Measurements from ENCODE around the gene AGBL1.

- TF ChIP-seq CTCF (conservative IDR thresholded peaks at IDR 0.05; ENCODE audit: low read depth, low read length) (no peak), EZH2 (IDR thresholded peaks at IDR 0.05; ENCODE audit: borderline replicate concordance, low read depth, low read length, poor library complexity, severe bottlenecking) (no peak)
Measured at GRCh38 chr15:86701611-86701963, 621.9 kb downstream of the AGBL1 start.
